HEK293T (cell line): ENCODE results near the gene YY1.

Experiments
- FOXA1 ChIP-seq: fragments of 450-650 bp; IDR thresholded peaks from 2 replicates; pipeline ENCODE4 v1.6.1; 2016; ENCODE audit warnings: mild to moderate bottlenecking
- SUZ12 ChIP-seq: fragments of 450-650 bp; IDR thresholded peaks from 2 replicates; pipeline ENCODE4 v1.6.1; 2016; ENCODE audit warnings: mild to moderate bottlenecking
- TARDBP ChIP-seq: fragments of 450-650 bp; IDR thresholded peaks from 2 replicates; pipeline ENCODE4 v1.6.1; 2016
- ZNF384 ChIP-seq: fragments of 450-650 bp; IDR thresholded peaks from 2 replicates; pipeline ENCODE4 v1.6.1; 2016

DNA sequence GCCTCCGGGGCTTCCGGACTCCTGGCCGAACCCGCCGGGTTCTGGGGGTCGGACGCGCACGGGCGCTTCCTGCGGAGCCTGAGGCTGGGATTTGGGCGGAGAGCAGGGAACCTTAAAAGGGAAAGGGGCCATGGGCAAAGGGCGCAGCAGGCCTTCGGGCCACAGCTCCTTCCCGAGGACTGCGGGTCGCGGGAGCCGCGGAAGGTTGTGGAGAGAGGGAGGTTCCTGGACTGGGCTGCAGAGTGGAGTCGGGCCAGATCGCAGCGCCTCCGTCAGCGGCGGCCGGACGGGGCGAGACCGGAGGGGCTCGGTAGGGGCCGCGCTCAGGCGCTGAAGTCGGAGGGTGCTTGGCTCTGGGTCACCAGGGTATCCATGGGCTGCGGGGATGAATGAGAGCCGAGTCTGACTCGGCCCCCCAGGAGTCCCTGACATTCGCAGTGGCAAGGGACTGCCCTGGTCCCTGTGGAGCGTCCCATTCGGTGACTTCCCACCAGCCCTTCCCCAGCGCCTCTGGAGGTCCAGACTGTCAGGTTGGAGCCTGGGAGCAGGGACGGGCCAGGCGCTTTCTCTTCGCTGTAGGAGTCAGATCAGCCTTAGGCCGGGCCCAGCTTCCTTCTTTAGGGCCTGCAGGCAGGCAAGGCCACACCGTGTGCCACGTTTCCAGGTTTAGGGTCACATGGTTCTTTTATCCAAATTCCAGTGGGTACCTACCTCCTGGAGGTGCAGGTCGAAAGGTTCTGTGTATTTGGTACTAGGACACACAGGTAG, 68.2 kb downstream of the YY1 start:
- TF ChIP-seq TARDBP (no peak), FOXA1 (no peak), ZNF384 (no peak), SUZ12 (no peak)
